HFFc6 (cell line): Measurements from ENCODE around the gene USH2A. TPM values are rescaled to one million over a fixed set of nuclear protein-coding genes. Genes with fewer than 3 reads are reported as not detected.

Experiments
- DNase-seq: peaks from one replicate; pipeline ENCODE4 v3.0.0-alpha.2; 2018
- H3K27ac Mint-ChIP-seq: 2 replicates; pipeline ENCODE4 v1.8.0; 2020; ENCODE audit warnings: mild to moderate bottlenecking, mixed read lengths
- H3K27me3 Mint-ChIP-seq: 2 replicates; pipeline ENCODE4 v1.8.0; 2021; ENCODE audit warnings: mild to moderate bottlenecking, moderate library complexity, mixed read lengths; ENCODE audit not compliant: insufficient read depth
- H3K36me3 Mint-ChIP-seq: 2 replicates; pipeline ENCODE4 v1.8.0; 2021; ENCODE audit warnings: low read depth, mixed read lengths
- H3K4me1 Mint-ChIP-seq: 2 replicates; pipeline ENCODE4 v1.8.0; 2020; ENCODE audit warnings: low read depth, mixed read lengths
- H3K4me3 Mint-ChIP-seq: 2 replicates; pipeline ENCODE4 v1.8.0; 2020; ENCODE audit warnings: mild to moderate bottlenecking, moderate library complexity, mixed read lengths
- H3K9me3 Mint-ChIP-seq: 2 replicates; pipeline ENCODE4 v1.8.0; 2020; ENCODE audit warnings: mild to moderate bottlenecking, mixed read lengths
- total RNA-seq, 6 experiments: library from RNA; stranded (reverse); fragmentation: NEBNext Ultra II Directional; extraction: Animal tissue kit (Norgen Biotek cat#: 25700); gene quantifications; 2 replicates in 1 of 6; 3 replicates in 5 of 6; pipeline ENCODE4 v1.2.3, GENCODE V29; 2021
- TF ChIP-seq, protein P1 (sequence below): fragments of 200-600 bp; sonication (generic); IDR thresholded peaks from 2 replicates; pipeline ENCODE4 v1.5.0; 2021; ENCODE audit warnings: antibody characterized with exemption, mild to moderate bottlenecking

USH2A gene
- total RNA-seq, 6 experiments from 2014 or later = 0.02 to 0.07 (median 0.04) TPM

DNA sequence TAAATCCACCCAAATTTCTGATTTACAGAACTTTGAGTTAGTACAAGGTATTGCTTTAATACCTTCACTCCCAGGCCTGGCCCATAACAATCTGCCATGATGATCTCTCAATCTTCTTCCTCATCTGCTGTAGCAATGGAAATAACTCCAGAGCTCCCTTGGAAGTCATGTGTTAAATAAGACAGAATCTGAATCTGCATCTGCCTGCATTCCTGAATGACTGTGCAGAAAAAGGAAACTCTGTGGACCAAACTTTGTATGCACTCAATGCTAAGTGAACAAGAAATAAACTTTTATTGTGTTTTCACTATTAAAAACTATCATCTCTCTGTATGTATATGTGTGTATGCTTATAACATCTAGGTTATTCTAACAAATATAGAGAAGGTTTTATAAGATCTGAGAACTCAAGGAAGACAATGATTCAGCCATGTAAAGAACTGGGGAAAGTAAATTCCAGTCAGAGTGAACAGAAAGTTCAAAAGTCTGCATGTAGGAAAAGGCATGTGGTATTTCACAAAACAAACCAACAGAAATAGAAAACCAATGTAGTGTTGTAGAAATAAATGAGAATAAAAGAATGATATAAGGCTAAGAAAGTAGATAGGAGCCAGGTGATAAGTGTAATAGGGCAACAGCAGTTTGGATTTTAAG, 390.2 kb downstream of the USH2A start:
- DNase-seq = peak; percentile 13
- Mint-ChIP-seq H3K9me3 (no peaks in the 10 kb centered on the region), H3K27ac (peak overlapping the region; percentile 44), H3K36me3 (0 out of 2 replicates have a peak, but pooled peaks cover 5% of the 10 kb centered on the region), H3K4me1 (peaks cover 23% of the 10 kb centered on the region), H3K27me3 (no peaks in the 10 kb centered on the region), H3K4me3 (no peak overlapping the region)
- TF ChIP-seq, protein P1, sequence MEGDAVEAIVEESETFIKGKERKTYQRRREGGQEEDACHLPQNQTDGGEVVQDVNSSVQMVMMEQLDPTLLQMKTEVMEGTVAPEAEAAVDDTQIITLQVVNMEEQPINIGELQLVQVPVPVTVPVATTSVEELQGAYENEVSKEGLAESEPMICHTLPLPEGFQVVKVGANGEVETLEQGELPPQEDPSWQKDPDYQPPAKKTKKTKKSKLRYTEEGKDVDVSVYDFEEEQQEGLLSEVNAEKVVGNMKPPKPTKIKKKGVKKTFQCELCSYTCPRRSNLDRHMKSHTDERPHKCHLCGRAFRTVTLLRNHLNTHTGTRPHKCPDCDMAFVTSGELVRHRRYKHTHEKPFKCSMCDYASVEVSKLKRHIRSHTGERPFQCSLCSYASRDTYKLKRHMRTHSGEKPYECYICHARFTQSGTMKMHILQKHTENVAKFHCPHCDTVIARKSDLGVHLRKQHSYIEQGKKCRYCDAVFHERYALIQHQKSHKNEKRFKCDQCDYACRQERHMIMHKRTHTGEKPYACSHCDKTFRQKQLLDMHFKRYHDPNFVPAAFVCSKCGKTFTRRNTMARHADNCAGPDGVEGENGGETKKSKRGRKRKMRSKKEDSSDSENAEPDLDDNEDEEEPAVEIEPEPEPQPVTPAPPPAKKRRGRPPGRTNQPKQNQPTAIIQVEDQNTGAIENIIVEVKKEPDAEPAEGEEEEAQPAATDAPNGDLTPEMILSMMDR = no peak

DNA sequence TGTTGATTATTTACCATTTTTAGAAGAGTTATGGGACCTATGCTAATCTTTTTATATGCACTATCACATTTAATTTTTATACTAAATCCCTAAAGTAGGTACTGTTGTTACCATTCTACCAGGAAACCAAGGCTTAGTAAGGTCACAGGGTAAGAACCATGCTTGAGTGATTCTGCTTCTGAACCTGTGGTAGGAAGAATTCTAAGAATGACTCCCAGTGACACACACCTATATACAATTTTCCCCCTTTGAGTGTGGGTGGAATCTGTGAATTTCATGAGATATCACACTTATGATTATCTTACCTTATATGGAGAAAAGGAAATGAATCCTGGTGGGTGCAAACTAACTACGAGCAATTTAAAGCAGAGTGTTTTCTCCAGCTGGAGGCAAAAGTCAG, 391.0 kb downstream of the USH2A start:
- no peak overlapping the region for H3K4me3 Mint-ChIP-seq
- DNase-seq = no peak
- TF ChIP-seq, protein P1 = no peak
- H3K4me1 Mint-ChIP-seq = peaks cover 23% of the 10 kb centered on the region
- H3K36me3 Mint-ChIP-seq = no peaks in the 10 kb centered on the region
- H3K9me3 Mint-ChIP-seq = no peaks in the 10 kb centered on the region
- no peaks in the 10 kb centered on the region for H3K27me3 Mint-ChIP-seq
- peak overlapping the region; percentile 44; the same call in 1 of the 2 replicates for H3K27ac Mint-ChIP-seq

DNA sequence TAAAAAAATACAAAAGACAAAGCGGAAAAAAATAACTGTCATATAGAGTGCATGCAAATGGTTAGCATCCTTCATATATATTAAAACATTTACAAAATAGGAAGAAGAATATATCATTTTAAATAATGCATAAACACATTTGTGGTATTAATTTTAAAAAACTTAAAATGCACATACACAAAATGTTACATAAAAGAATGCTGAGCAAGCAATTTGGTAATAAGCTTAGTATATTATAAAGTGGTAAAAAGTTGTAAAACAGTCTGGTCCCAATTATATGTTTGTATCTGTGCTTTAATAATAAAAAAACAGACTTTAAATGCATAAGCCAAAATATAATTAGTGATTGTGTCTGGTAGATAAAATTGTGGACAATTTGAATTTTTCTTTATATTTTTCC, 394.6 kb downstream of the USH2A start:
- no peaks in the 10 kb centered on the region for H3K27me3 Mint-ChIP-seq
- TF ChIP-seq, protein P1 = no peak
- H3K27ac Mint-ChIP-seq = no peak overlapping the region
- H3K4me1 Mint-ChIP-seq = peaks cover 22% of the 10 kb centered on the region
- H3K36me3 Mint-ChIP-seq = no peaks in the 10 kb centered on the region
- no peak overlapping the region for H3K4me3 Mint-ChIP-seq
- H3K9me3 Mint-ChIP-seq = no peaks in the 10 kb centered on the region
- DNase-seq = no peak

DNA sequence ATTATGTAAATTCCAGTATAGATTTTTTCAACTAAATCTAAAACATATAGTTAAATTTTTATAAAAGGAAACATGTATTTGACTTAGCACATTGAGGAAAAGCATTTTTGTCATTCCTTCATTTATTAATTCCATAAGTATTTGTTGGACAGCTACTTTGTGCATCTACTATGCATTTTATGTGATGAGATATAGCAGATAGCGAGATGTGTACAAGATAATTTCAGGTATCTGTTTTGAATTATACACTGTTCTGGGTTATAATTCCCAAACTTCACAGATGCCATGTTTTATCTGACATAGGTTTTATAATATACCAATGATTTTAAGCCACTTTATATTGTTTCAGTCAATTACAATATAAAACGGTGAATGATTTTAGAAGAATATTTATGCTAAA, 398.7 kb downstream of the USH2A start:
- DNase-seq = no peak
- H3K27ac Mint-ChIP-seq = no peak overlapping the region
- H3K27me3 Mint-ChIP-seq = no peaks in the 10 kb centered on the region
- peaks cover 14% of the 10 kb centered on the region for H3K4me1 Mint-ChIP-seq
- H3K36me3 Mint-ChIP-seq = no peaks in the 10 kb centered on the region; the same call in 1 of the 2 replicates
- TF ChIP-seq, protein P1 = no peak
- H3K4me3 Mint-ChIP-seq = no peak overlapping the region
- H3K9me3 Mint-ChIP-seq = no peaks in the 10 kb centered on the region

DNA sequence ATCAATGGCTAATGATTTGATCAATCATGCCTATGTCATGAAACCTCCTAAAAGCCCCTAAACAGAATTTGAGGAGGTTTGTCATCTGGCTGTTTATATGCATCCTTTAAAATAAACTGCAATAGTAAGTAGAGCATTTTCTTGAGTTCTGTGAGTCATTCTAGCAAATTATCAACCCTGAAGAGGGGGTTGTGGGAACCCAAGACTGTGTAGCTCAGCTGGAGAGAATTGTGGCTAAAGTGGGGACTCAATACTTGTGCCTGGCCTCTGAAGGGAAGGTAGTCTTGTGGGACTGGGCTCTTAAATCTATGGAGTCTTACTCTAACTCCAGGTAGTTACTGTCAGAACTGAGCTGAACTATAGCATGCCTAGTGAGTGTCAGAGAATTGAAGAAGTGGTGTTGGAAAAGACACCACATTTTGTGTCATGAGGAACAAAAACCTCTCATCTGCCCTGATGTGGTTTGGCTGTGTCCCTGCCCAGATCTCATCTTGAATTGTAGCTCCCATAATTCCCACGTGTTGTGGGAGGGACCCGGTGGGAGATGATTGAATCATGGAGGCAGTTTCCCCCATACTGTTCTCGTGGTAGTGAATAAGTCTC, 402.4 kb downstream of the USH2A start:
- Mint-ChIP-seq H3K27ac (no peak overlapping the region), H3K4me1 (peaks cover 14% of the 10 kb centered on the region), H3K27me3 (no peaks in the 10 kb centered on the region), H3K9me3 (no peaks in the 10 kb centered on the region), H3K4me3 (no peak overlapping the region), H3K36me3 (no peaks in the 10 kb centered on the region; the same call in 1 of the 2 replicates)
- no peak for DNase-seq
- TF ChIP-seq, protein P1 = no peak
